Measurements from ENCODE around the gene EFNA3. TPM values are rescaled to one million over a fixed set of nuclear protein-coding genes. Genes with fewer than 3 reads are reported as not detected.

The EFNA3 gene
- polyA plus RNA-seq, 1 donor (not counting 4 experiments of a cell fraction or from before 2014, with no cell fraction given) = 4.4 TPM

- FAIRE-seq (peak; percentile 5), DNase-seq (ENCODE audit: low read depth, low spot score) (no peak)
- Histone ChIP-seq H3K79me2 (ENCODE audit: control insufficient read depth, insufficient read depth, low read length) (peaks cover 33% of the 10 kb centered on the region), H3K27me3 (ENCODE audit: control insufficient read depth, extremely low read depth, insufficient read depth, low read length) (no peaks in the 10 kb centered on the region), H3K4me1 (ENCODE audit: control insufficient read depth, extremely low read depth, insufficient read depth, low read length) (peaks cover 27% of the 10 kb centered on the region), H3K27ac (ENCODE audit: control insufficient read depth, insufficient read depth, low read length) (peak overlapping the region; percentile 77), H3K9ac (ENCODE audit: control insufficient read depth, extremely low read depth, insufficient read depth, low read length) (peak overlapping the region; percentile 84), H2AFZ (ENCODE audit: control insufficient read depth, low read length) (peak overlapping the region; percentile 22), H4K20me1 (ENCODE audit: control insufficient read depth, extremely low read depth, insufficient read depth, low read length) (no peaks in the 10 kb centered on the region), H3K9me1 (ENCODE audit: control insufficient read depth, extremely low read depth, insufficient read depth, low read length) (no peaks in the 10 kb centered on the region), H3K9me3 (ENCODE audit: control insufficient read depth, low read depth, low read length) (no peaks in the 10 kb centered on the region), H3K4me2 (ENCODE audit: control insufficient read depth, extremely low read depth, insufficient read depth, low read depth, low read length) (peak overlapping the region; percentile 95), H3K36me3 (ENCODE audit: control insufficient read depth in 2 of 2, extremely low read depth in 1 of 2, insufficient read depth in 2 of 2, low read length in 2 of 2) (peaks cover 15 to 19% of the 10 kb centered on the region in 2 experiments), H3K4me3 (ENCODE audit: control insufficient read depth in 2 of 3, extremely low read depth in 1 of 3, insufficient read depth in 2 of 3, low read depth in 1 of 3, low read length in 3 of 3) (peak overlapping the region; percentile 75 to 93 (median 91))
- dilution Hi-C loops (cut with MboI; ENCODE audit: extremely low pct_ligation_motif_present, low sequenced_read_pairs) = no loop called here
- TF ChIP-seq EZH2 (IDR thresholded peaks at IDR 0.05; ENCODE audit: low read length) = no peak
- TF ChIP-seq, protein P1, sequence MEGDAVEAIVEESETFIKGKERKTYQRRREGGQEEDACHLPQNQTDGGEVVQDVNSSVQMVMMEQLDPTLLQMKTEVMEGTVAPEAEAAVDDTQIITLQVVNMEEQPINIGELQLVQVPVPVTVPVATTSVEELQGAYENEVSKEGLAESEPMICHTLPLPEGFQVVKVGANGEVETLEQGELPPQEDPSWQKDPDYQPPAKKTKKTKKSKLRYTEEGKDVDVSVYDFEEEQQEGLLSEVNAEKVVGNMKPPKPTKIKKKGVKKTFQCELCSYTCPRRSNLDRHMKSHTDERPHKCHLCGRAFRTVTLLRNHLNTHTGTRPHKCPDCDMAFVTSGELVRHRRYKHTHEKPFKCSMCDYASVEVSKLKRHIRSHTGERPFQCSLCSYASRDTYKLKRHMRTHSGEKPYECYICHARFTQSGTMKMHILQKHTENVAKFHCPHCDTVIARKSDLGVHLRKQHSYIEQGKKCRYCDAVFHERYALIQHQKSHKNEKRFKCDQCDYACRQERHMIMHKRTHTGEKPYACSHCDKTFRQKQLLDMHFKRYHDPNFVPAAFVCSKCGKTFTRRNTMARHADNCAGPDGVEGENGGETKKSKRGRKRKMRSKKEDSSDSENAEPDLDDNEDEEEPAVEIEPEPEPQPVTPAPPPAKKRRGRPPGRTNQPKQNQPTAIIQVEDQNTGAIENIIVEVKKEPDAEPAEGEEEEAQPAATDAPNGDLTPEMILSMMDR (optimal IDR thresholded peaks at IDR 0.05 in 1 of 3, IDR thresholded peaks at IDR 0.05 in 1 of 3, conservative IDR thresholded peaks at IDR 0.05 in 1 of 3; ENCODE audit: extremely low read depth in 1 of 3, insufficient read depth in 2 of 3, low read length in 3 of 3) = no peak
Measured at GRCh38 chr1:155051777-155052398, 26.7 kb upstream of the EFNA3 start.

DNA sequence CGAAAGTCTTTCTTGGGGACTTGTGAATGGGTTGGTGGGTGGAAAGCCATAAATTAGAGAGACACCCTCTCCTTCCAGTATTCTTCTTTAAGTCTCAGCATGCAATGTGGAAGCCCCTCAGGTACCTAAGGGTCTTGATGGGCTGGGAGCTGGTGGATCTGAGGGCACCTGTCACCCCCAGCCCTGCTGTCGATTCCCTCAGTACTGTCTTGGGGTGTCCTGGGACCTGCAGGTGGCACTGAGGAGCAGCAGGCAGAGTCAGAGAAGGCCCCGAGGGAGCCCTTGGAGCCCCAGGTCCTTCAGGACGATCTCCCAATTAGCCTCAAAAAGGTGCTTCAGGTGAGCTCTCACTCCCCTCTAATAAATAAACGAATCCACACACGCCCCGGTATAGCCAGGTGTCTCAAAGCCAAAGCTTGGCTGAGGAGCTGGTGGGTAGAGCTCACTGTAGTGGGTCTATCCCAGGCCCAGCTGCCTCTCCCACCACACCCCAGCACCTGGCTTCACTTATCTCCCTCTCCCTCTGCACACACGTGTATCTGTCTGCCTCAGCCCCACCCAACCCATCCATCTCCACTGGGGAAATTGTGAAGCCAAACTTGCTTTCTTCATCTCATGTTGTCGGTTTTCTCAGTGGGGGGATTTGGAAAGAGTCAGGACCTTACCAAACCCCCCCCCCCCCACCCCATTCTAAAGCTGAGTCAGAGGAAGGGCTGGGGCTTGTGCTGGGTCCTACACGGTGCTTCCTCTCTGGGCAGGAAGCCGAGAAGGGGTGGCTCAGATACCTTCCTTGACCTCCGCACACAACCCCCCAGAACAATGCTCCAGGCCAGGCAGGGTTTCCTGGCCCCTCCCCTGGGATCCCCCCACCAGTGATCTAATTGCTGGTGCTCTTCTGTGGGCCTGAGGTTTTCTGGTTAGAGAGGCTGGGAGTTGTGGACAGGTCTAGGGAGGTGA lies 25.9 kb upstream of the EFNA3 start:
- Histone ChIP-seq H3K4me1 (ENCODE audit: control insufficient read depth, extremely low read depth, insufficient read depth, low read length) (peaks cover 27% of the 10 kb centered on the region), H4K20me1 (ENCODE audit: control insufficient read depth, extremely low read depth, insufficient read depth, low read length) (no peaks in the 10 kb centered on the region), H3K4me3 (ENCODE audit: control insufficient read depth in 2 of 3, extremely low read depth in 1 of 3, insufficient read depth in 2 of 3, low read depth in 1 of 3, low read length in 3 of 3) (peak overlapping the region; percentile 75 to 93 (median 91)), H3K9me3 (ENCODE audit: control insufficient read depth, low read depth, low read length) (no peaks in the 10 kb centered on the region), H3K36me3 (ENCODE audit: control insufficient read depth in 2 of 2, extremely low read depth in 1 of 2, insufficient read depth in 2 of 2, low read length in 2 of 2) (peaks cover 22 to 26% of the 10 kb centered on the region in 2 experiments), H3K9ac (ENCODE audit: control insufficient read depth, extremely low read depth, insufficient read depth, low read length) (peak overlapping the region; percentile 84), H2AFZ (ENCODE audit: control insufficient read depth, low read length) (no peak overlapping the region), H3K9me1 (ENCODE audit: control insufficient read depth, extremely low read depth, insufficient read depth, low read length) (no peaks in the 10 kb centered on the region), H3K79me2 (ENCODE audit: control insufficient read depth, insufficient read depth, low read length) (peaks cover 33% of the 10 kb centered on the region), H3K4me2 (ENCODE audit: control insufficient read depth, extremely low read depth, insufficient read depth, low read depth, low read length) (peak overlapping the region; percentile 95), H3K27ac (ENCODE audit: control insufficient read depth, insufficient read depth, low read length) (peak overlapping the region; percentile 77), H3K27me3 (ENCODE audit: control insufficient read depth, extremely low read depth, insufficient read depth, low read length) (no peaks in the 10 kb centered on the region)
- FAIRE-seq (peak; percentile 43), DNase-seq (ENCODE audit: low read depth, low spot score) (no peak)
- dilution Hi-C loops (cut with MboI; ENCODE audit: extremely low pct_ligation_motif_present, low sequenced_read_pairs) = no loop called here
- TF ChIP-seq EZH2 (IDR thresholded peaks at IDR 0.05; ENCODE audit: low read length) = no peak
- TF ChIP-seq, protein P1 (optimal IDR thresholded peaks at IDR 0.05 in 1 of 3, IDR thresholded peaks at IDR 0.05 in 1 of 3, conservative IDR thresholded peaks at IDR 0.05 in 1 of 3; ENCODE audit: extremely low read depth in 1 of 3, insufficient read depth in 2 of 3, low read length in 3 of 3) = peak in 2 of 3 experiments; percentile 58 to 69

All from keratinocyte (primary cell).